ENCODE results near the gene PPP3CB. TPM values are rescaled to one million over a fixed set of nuclear protein-coding genes. Genes with fewer than 3 reads are reported as not detected.

Gene PPP3CB
- total and polyA plus RNA-seq, 12 donors, result 26.7 to 60.6 (median 46.7) TPM

DNA sequence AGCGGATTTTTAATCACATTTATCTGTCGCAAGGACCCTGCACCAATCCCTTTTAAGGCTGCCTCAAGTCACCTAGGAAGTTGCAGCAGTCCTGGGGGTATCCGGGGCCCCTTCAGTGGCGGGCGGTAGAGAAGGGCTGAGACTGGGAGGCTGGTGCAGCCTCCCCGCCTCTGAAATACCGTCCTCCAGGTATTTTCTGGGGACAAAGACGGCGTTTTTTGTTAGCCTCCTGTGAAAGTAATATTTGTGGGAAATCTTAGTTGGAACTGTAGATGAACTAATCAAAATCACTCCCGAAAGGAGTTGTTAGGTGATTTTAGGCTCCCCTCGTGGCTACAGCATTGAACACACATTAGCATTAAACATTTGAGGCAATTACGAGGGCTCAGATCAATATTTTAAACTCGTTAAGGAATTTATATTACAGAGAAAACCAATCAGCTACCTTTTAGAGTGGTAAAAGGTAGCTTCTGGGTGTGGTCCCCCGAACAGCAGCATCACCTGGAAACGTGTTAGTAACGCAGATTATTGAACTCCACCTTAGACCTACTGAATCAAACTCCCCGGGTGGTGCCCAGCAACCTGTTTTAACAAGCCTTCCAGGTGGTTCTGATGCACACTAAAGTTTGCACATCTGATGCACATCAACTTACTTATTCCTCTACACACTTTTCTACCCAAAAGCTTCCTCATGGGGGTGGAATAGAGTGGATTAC lies 81.4 kb downstream of the PPP3CB start:
- no peaks in the 10 kb centered on the region for H3K9me3 ChIP-seq (replicated peaks in 1 of 3)
- TF ChIP-seq POLR2A (IDR thresholded peaks at IDR 0.05) (no peak), CTCF (IDR thresholded peaks at IDR 0.05) (peak in 3 of 6 experiments; percentile 2 to 33 (median 8))
- peak overlapping the region in 2 of 4 donors; percentile 91 to 98 for H3K4me3 ChIP-seq
- WGBS, 4 donors, result 4 to 7% (median 4%) methylated on average over 12 to 17 of the region's 17 CpGs
- H3K27ac ChIP-seq, result peak overlapping the region in 3 of 5 donors; percentile 98 to 99 (median 98)
- no peaks in the 10 kb centered on the region for H3K27me3 ChIP-seq
- no peak for DNase-seq
- H3K36me3 ChIP-seq (replicated peaks in 1 of 2), result no peaks in the 10 kb centered on the region
- intact Hi-C loops (cut with DNase I), result no loop called here
- H3K4me1 ChIP-seq (replicated peaks in 1 of 2), result peaks cover 16 to 20% of the 10 kb centered on the region in 2 donors

- peak in 5 of 6 experiments; percentile 4 to 37 (median 22) for TF ChIP-seq CTCF (IDR thresholded peaks at IDR 0.05)
- peak; percentile 78 to 83 for TF ChIP-seq POLR2A (IDR thresholded peaks at IDR 0.05)
- no peaks in the 10 kb centered on the region for H3K9me3 ChIP-seq (replicated peaks in 1 of 3)
- H3K27ac ChIP-seq, result peak within 1 kb of the TSS; percentile 85 to 99 (median 98)
- peak; percentile 91 to 97 (median 95) for DNase-seq
- no peaks in the 10 kb centered on the region for H3K36me3 ChIP-seq (replicated peaks in 1 of 2)
- H3K4me1 ChIP-seq (replicated peaks in 1 of 2), result peaks cover 16 to 27% of the 10 kb centered on the region in 2 donors
- no peaks in the 10 kb centered on the region for H3K27me3 ChIP-seq
- peak within 1 kb of the TSS; percentile 75 to 98 (median 92) for H3K4me3 ChIP-seq
- WGBS, 4 donors, result 0 to 1% (median 0%) methylated on average over 11 to 62 of the region's 62 CpGs
- intact Hi-C loops (cut with DNase I), result no loop called here
Observed at GRCh38 chr10:73413528-73414229, 82.1 kb downstream of the PPP3CB start, which contains the start of gene ANXA7. Gene ANXA7 (minus strand): TSS chr10:73414058. CDS start chr10:73400856, 13,202 bp downstream.

GRCh38 chr10:73413108-73413527 lies 82.7 kb downstream of the PPP3CB start:
- Histone ChIP-seq H3K27ac (peak overlapping the region; percentile 85 to 99 (median 98)), H3K36me3 (replicated peaks in 1 of 2) (no peaks in the 10 kb centered on the region), H3K9me3 (replicated peaks in 1 of 3) (no peaks in the 10 kb centered on the region), H3K4me3 (peak overlapping the region in 3 of 4 donors; percentile 75 to 98 (median 91)), H3K27me3 (no peaks in the 10 kb centered on the region), H3K4me1 (replicated peaks in 1 of 2) (peaks cover 16 to 33% of the 10 kb centered on the region in 2 donors)
- intact Hi-C loops (cut with DNase I), result no loop called here
- peak in 3 of 7 donors; percentile 37 to 72 (median 68) for DNase-seq
- peak in 1 of 6 experiments; percentile 4 for TF ChIP-seq CTCF (IDR thresholded peaks at IDR 0.05)
- no peak for TF ChIP-seq POLR2A (IDR thresholded peaks at IDR 0.05)
- WGBS, 4 donors, result 0 to 4% (median 1%) methylated on average over 9 of the region's 9 CpGs

DNA sequence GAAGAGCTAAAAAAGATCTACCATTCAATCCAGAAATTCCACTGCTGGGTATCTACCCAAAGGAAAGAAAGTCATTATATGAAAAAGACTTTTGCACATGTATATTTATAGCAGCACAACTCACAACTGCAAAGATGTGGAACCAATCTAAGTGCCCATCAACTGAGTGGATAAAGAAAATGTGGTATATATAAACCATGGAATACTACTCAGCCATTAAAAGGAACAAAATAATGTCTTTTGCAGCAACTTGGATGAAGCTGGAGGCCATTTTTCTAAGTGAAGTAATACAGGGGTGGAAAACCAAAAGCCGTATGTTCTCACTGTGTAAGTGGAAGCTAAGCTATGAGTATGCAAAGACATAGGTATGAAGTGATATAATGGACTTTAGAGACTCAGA lies 84.9 kb downstream of the PPP3CB start:
- no peaks in the 10 kb centered on the region for H3K9me3 ChIP-seq (replicated peaks in 1 of 3)
- intact Hi-C loops (cut with DNase I), result no loop called here
- no peaks in the 10 kb centered on the region for H3K27me3 ChIP-seq
- H3K36me3 ChIP-seq (replicated peaks in 1 of 2), result no peaks in the 10 kb centered on the region
- TF ChIP-seq CTCF (IDR thresholded peaks at IDR 0.05), result no peak
- TF ChIP-seq POLR2A (IDR thresholded peaks at IDR 0.05), result no peak
- DNase-seq, result no peak
- H3K4me3 ChIP-seq, result no peak overlapping the region
- H3K4me1 ChIP-seq (replicated peaks in 1 of 2), result peaks cover 16 to 38% of the 10 kb centered on the region in 2 donors
- 94 to 100% (median 99%) methylated on average over 1 of the region's 1 CpG for WGBS, 4 donors
- no peak overlapping the region for H3K27ac ChIP-seq

Measured in adrenal gland (tissue), 12 donors.